GM18909 (cell line): Measurements from ENCODE around the gene ZCCHC12.
"Not testable (repeated sequence)": the region's sequence is repeated elsewhere in the genome, so short reads cannot be mapped to it uniquely, and the experiment has no call there.

Experiments used
- ATAC-seq: cut with Tn5 transposase; IDR thresholded peaks from one replicate; pipeline ENCODE4 v1.9.1; 2021; ENCODE audit warnings: mild to moderate bottlenecking; ENCODE audit not compliant: unreplicated experiment, poor library complexity

Gene ZCCHC12

DNA sequence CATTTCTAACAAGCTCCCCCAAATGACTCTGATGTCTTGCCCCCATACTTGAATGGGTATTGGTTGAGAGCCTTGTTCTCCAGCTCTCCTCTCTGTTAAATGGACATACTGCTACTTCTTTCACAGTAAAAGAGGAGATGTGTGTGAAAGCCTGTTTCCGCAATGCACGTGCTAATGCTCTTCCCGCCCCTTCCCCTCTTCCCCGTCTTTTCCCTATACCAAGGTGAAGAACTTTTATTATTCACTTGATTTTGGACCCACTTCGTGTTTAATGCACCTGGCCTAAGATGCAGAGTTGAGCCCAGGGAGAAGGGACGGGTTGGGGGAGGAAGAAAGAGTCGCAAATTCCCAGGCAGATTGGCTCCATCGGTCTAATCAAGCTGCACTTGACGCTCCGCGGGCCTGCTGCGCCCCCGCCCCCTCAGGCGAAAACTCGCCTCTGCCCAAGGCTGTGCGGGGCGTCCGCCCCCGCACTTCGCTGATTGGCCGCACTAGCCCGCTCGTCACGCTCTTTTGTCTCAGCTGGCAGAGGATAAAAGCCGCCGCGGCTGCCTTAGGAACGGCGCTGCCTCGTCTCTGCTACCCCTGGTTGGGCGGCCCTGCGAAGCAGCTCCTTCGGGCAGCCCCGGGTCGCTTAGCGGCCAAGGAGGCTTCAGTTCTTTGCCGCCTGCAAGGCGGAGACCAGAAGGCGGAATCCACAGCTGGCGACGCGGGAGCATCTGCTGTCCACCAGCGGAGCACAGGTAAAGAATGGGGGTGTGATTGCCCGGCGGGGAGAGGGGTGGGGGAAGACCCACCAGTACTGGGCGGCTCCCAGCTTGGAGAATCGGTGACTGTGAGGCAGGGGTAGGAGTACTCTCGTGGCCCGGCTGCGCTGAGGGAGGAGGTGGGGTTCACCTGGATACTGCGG, at the start of gene ZCCHC12:
Gene ZCCHC12, plus strand, starts transcription at position 562 of the 910 bp plus-strand sequence. CDS start 1,421 bp downstream, outside the sequence.
- ATAC-seq: peak; percentile 41

DNA sequence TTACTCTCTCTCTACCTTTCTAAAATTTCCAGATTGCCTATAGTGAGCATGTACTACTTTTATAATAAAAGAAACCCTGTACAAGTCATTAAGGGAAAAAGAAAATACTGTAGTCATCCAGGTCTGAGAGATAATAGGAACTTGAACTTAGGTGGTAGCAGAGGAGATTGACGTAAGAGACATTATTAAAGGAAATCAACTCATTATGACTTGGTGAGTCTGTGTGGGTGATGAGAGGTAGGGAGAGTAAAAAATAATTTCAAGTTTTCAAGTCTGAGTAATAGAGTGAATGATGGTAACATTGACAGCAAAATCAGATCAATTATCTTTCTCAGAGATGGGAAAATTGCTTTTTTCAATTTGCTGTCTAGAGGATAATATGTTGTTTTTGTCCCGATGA, 44.0 kb upstream of the ZCCHC12 start:
- no peak for ATAC-seq

DNA sequence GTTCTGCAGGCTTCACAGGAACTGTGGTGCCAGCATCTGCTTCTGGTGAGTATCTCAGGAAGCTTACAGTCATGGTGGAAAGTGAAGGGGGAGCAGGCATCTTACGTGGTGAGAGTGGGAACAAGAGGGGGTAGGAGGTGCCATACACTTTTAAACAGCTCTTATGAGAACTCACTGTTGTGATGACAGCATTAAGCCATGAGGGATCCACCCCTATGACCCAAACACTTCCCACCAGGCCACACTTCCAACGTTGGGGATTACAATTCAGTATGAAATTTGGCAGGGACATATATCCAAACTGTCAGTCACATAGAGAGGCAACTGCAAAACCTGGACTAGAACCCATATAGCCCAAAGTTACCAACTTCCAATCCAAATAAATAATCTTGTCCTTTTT, 43.1 kb upstream of the ZCCHC12 start:
- ATAC-seq: no peak

DNA sequence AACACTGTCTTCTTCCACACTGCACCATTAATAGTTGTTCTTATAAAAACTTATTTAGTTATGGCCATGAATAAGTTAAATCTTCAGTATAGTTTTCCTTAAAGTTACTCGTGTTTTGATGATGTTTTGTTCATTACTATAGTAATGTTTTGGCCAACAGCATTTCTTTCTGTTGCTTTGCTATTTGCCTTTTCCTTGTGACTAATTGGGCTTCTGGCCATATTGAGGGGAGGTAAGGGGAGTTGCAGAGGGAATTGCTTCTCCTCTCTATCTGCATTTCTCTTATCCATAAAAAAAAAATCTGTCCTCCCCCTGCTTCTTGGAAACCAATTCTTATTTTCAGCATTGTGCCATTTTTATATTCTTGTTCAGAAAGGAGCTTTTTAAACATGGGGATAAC, 42.7 kb upstream of the ZCCHC12 start:
- no peak for ATAC-seq

DNA sequence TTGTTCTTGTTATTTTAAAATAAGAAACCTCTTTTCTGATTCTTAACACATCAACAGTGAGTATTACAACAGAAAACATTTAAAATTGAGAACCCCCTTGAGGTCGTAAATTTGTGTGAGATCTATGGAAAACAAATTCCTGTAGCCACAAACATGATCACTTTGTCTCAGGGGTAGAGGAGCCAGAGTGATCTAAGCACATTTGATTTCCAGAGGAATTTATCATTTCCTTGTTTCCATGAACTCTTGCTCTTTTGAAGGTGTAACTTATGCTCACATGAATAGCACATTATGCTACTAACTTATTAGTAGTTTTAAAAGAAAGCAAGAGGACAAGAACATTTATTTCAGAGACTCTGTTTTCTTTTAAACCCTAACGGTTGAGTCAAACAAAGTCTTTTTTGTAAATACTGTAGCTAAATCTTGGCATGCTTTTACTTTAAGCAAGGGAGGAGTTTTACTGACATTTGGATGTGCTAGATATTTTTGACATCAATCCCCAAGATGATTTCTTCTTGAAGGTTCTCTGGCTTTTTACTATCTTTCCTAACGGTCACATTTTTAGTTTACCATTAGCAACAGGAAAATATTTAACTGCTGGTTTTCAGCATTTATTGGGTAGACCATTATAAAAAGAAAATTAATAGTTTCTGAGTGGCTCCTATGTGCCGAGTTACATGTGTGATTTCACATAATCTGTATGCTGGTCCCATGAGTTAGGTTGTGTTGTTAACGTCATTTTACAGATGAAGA, 27.9 kb upstream of the ZCCHC12 start:
- no peak for ATAC-seq

DNA sequence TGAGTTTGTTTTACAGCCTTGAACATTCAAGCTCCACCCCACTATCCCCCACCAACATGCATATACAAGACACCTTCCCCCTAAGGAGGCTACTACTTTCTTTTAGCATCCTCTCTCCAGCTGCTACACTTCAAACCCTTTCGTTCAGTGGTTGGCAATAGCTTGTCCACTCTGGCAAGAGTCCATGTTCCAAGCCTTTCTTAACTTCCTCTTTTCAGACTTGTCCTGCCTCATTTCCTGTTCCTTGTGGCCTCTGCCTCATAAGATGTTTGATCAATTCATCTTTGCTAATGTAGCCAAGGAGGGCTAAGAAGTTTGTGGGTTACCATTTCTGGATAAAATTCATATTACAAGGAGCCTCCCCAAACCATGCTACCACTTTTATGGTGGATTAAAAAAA, 20.8 kb upstream of the ZCCHC12 start:
- ATAC-seq: no peak

DNA sequence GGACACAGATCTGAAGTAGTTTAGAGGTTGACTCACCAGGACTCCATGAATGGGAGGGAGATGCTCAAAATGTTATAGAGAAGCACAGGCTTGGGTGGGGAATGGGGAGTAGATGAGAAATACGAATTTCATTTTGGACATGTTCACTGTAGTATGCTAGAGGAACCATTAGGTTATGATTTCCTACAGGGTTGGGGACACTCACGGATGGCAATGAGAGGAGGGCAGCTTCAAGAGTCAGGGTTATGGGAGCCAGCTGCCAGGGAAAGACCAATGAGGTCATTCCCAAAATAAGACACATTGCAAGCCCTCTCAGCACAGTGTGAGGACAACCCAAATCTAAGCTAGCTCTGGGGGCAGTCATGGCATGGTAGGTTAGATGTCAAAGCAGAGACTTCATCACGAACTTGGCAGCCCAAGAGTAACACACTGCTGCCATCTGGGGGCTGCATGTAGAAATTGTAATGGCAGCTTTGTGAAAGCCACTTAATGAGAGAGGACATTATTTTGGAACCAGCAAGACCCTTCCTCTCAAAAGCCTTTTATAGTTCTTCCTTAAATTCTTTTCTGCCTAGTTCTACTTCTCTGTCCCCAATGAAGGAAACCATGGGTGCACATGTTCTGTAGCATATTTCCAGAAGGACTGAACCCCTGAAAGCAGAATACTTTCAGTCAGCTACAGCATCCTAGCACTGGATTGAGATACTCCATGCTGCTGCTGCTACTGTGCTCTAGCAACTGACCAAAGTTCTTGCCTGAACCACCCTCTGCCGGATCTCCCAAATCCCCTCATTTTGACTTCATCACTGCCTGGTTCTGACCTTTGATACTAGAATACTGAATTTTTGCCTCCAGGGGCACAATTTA, 16.2 kb upstream of the ZCCHC12 start:
- peak; percentile 46 for ATAC-seq

DNA sequence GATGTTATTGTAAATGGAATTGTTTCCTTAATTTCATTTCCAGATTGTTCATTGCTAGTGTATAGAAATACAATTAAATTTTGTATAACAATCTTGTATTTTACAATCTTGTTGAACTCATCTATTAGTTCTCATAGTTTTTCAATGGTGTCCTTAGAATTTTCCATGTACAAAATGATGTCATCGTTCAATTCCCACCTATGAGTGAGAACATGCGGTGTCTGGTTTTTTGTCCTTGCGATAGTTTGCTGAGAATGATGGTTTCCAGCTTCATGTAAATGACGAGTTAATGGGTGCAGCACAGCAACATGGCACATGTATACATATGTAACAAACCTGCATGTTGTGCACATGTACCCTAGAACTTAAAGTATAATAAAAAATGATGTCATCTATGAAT, 6.4 kb upstream of the ZCCHC12 start:
- ATAC-seq: not testable (repeated sequence)

DNA sequence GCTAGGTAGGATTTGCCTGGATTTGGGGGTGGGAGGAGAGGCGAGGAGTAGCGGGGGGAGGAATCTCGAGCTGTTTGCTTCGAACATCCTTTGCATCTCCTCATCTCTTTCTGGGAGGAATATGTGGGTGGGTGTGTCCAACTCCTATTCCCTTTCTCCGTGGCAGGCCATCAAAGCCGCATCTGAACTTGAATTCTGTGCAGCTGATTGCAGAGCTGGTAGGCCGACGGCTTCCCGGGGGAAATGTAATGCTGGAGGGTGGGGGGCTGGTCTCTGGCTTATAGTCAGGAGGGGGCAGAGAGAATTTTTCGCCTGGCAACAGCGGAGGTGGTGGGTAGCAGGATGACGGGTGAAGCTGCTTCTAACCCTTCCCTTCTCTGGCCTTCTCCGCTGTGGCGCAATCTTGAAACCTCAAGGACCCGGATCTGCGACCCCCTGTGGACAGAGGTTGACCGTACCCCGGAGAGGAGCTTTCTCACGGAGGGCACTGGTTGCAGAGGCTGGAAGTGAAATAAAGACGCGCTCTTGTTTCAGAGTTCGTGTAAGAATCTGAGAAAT, 628 bp downstream of the ZCCHC12 start:
- no peak for ATAC-seq

DNA sequence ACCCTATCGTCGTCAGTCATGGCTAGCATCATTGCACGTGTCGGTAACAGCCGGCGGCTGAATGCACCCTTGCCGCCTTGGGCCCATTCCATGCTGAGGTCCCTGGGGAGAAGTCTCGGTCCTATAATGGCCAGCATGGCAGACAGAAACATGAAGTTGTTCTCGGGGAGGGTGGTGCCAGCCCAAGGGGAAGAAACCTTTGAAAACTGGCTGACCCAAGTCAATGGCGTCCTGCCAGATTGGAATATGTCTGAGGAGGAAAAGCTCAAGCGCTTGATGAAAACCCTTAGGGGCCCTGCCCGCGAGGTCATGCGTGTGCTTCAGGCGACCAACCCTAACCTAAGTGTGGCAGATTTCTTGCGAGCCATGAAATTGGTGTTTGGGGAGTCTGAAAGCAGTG, 1.6 kb downstream of the ZCCHC12 start:
- ATAC-seq: no peak

DNA sequence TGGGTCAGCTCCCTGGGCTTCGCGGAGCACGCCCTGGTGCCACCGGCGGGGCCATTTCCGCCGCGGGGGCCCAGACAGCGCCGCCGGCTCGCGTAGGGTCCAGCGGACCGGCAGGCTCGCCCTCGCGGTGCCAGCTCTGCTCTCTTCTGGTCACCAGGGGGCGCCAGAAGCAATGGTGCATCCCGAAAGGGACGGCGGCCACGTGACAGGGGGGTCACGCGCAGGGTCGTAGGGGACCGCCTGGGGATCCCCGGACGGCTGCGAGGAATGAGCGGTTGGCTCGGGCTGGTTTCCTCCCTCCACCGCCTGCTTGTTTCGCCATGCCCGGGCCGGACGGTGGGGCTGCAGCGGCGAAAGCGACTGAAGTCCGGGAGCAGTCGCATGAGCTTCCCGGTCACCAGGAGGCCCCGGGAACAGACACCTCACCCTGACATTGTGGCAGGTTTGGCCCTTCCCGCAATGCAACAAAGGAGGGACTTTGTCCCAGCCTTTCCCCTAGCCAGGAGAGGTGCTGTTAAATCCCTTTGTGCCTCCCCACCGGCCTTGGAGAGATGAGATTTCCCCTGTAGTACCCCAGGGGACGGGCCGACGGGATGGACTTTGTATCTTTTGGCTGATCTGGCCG, 15.8 kb downstream of the ZCCHC12 start:
- peak; percentile 69 for ATAC-seq

DNA sequence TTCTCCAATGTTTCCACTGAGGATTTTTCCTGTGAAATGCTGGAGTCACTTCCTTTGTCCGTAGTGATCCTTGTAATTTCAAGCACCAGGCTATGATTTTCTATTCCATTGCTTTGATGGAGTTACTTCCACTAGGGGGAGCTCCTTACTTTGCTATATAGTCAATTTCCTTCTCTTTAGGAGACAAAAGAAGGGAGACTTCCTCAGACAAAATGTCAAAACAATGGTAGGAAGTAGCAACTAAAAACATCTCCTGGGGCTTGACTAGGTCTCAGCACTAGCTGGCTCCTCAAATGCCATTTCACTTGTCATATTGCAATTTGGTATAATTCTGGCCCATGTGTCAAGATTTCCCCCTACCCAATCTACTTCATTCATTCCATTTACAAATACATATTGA, 24.1 kb downstream of the ZCCHC12 start:
- ATAC-seq: peak; percentile 50

DNA sequence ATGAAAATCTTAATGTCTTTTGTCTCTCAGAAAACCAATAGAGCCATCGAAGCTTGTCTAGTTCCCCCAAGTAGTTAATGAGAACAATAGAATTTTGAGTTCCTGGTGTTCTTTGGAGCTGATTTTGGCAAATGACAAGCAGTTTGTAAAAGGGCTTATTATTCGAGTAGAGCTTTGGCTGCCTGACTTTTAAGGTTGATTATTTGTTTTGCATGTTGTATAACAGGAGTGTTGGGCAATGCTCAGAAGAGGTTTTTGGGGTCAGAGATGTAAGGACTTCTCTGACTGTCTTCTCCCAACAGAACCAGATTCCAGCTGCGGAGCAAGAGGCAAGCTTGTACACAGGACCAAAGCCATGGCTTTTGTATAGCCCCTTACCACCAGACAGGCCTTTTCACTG, 30.0 kb downstream of the ZCCHC12 start:
- ATAC-seq: no peak

DNA sequence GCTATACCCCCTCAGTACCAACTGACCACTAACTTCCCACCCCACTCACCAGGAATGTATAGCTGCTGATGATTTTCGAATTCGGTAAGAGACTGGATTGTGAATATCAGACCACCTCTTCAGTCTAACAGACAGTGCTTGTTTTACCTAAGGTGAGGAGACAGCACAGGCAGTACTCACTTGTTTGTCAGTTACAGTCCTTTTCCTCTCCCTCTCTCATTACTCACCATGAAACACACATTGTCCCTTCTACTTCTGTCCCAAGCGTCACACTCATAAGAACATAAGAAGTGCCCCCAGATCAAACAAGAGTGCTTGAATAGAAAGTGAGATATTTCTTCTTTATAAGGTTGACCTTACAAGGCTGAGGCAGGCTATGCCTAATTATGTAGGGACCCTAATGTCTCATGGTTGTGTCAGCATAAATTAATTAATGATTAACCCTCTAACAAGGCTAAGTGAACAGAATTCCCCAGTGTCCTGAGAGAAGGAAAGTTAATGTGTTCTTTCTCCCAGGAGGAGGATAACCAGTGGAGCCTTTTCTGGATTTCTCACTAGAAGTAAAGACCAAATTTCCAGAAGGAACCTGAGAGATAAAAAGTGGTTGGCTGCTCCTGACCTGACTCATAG, 32.2 kb downstream of the ZCCHC12 start:
- no peak for ATAC-seq

DNA sequence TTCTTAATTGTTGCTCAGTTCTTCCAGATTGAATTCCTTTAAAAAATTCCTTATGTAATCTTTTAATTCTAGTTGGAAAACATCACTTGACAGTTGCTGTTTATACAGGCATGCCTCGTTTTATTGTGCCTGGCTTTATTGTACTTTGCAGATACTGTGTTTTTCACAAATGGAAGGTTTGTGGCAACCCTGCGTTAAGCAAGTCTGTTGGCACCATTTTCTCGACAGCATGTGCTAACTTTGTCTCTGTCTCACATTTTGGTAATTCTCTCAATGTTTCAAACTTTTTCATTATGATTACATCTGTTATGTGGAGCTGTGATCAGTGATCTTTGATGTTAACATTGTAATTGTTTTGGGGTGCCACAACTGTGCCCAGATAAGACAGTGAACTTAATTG, 33.4 kb downstream of the ZCCHC12 start:
- ATAC-seq: no peak

DNA sequence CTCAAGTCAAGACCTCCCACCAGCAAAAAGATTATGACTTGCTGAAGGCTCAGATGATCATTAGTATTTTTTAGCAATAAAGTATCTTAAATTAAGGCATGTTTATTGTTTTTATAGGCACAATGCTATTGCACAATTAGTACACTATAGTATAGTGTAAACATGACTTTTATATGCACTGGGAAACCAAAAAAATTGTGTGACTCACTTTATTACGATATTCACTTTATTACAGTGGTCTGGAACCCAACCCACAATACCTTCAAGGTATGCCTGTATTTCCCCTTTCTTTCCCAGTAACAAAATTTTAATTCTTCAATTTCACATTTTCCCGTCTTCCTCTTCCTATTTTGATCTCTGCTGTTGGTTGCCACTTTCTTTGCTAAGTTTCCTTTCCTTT, 37.7 kb downstream of the ZCCHC12 start:
- ATAC-seq: no peak

DNA sequence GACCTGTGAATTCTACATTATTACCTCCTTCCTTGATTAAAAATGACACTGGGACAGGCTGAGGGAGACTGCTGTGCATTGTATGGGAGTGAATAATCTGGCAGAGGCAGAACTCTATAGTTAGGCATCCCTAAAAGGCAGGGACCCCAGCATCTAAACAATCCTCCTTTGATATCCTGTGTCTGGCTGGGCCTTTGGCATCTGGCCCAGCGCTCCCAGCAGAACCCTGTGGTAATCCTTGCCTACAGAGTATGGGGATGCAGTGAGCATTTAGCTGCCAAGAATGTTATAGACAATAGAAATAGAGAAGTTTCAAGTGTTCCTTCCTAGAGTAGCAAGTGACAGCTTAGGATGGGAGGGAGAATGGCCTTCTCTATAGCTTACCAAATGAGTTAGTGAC, 38.5 kb downstream of the ZCCHC12 start:
- no peak for ATAC-seq

DNA sequence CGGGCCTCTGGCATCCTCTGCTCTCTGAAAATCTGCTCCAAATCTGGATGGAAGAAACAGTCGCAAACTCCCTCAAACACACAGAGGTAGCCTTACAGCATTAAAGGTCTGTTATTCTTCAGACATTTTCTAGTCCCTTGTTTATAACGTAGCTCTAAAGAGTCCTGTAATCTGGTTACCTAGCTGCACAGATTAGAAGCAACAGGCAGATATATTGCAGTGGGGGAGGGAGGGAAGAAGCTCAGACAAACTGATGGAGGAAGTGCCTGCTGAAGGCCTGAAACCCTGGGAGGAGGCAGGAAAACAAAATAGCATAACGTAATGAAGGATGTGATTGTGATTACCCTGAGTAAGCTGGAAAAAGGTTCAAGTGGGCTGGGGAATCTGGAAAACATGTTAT, 39.4 kb downstream of the ZCCHC12 start:
- no peak for ATAC-seq

DNA sequence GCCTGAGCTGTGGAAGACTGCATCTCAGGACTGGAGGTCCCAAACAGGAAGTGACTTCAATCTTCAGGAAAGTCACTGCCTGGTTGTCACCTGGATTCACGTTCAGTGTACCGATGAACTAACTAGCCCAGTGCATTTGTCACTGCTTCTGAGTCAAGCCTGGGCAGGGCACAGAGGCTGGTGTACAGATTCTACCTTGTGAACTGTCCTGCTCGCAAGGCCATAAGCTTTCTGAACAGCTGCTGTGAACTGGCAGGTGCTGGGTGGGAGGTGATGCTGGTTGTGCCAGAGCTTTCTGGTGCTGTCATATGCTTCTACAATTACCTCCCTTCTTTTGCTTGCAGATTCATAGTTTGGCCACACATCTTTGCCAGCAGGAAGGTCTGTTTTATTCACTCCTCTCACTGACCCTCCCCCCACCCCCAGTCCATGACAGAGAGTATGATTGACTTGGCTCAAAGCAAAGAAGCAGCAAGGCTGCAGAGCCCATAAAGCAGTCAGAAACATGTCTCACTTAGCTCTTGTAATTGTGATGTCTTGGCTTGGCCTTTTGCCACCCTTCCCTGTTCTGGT, 40.5 kb downstream of the ZCCHC12 start:
- ATAC-seq: no peak
